T-helper 1 cell treated with Interleukin-12 subunit alpha and Interleukin-12 subunit beta and Interleukin-4 antibody, amounts not matched to agents 30 μg/mL and 1 μg/mL, for 36 hours (primary cell): ENCODE data around the gene GAREM2.

Source experiments
- H3K27ac Mint-ChIP-seq: one replicate; pipeline ENCODE4 v1.8.0; 2021; ENCODE audit warnings: mild to moderate bottlenecking, mixed read lengths
- H3K27me3 Mint-ChIP-seq: one replicate; pipeline ENCODE4 v1.8.0; 2021; ENCODE audit warnings: low read depth, mixed read lengths
- H3K36me3 Mint-ChIP-seq: one replicate; pipeline ENCODE4 v1.8.0; 2021; ENCODE audit warnings: low read depth, mixed read lengths
- H3K4me1 Mint-ChIP-seq: one replicate; pipeline ENCODE4 v1.8.0; 2021; ENCODE audit warnings: low read depth, mixed read lengths
- H3K4me3 Mint-ChIP-seq: one replicate; pipeline ENCODE4 v1.8.0; 2021; ENCODE audit warnings: mild to moderate bottlenecking, moderate library complexity, mixed read lengths
- H3K9me3 Mint-ChIP-seq: one replicate; pipeline ENCODE4 v1.8.0; 2021; ENCODE audit warnings: mixed read lengths

Gene GAREM2

GRCh38 chr2:26176279-26176615 lies 3.4 kb downstream of the GAREM2 start:
- H3K27me3 Mint-ChIP-seq: peaks cover 63% of the 10 kb centered on the region
- H3K36me3 Mint-ChIP-seq: no peaks in the 10 kb centered on the region
- H3K27ac Mint-ChIP-seq: no peak overlapping the region
- H3K4me3 Mint-ChIP-seq: no peak overlapping the region
- H3K4me1 Mint-ChIP-seq: peaks cover 10% of the 10 kb centered on the region
- no peaks in the 10 kb centered on the region for H3K9me3 Mint-ChIP-seq

DNA sequence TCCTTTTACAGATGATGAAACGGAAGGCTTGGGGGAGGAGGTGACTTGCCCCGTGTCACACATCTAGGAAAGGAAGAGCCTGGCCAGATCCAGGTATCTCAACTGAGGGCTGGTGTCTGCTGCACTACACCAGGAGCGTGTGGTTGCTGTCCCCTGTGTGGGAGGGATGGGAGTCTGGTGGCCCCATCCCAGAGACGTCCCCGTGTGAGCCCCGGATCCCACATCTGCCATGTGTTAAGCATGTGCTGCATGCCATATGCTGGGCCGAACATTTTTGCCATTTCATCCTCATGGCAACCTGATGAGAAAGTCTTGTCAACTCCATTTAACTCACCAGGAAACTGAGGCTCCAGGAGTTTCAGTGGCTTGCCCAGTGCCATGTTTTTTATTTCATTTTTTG lies 4.2 kb downstream of the GAREM2 start:
- H3K27ac Mint-ChIP-seq: no peak overlapping the region
- H3K4me1 Mint-ChIP-seq: peaks cover 8% of the 10 kb centered on the region
- H3K36me3 Mint-ChIP-seq: no peaks in the 10 kb centered on the region
- H3K4me3 Mint-ChIP-seq: no peak overlapping the region
- H3K9me3 Mint-ChIP-seq: no peaks in the 10 kb centered on the region
- peaks cover 60% of the 10 kb centered on the region for H3K27me3 Mint-ChIP-seq

- Mint-ChIP-seq H3K9me3 (no peaks in the 10 kb centered on the region), H3K36me3 (no peaks in the 10 kb centered on the region), H3K27me3 (peaks cover 57% of the 10 kb centered on the region), H3K4me1 (peaks cover 6% of the 10 kb centered on the region), H3K4me3 (no peak overlapping the region), H3K27ac (no peak overlapping the region)
Measured at GRCh38 chr2:26178246-26178645, 5.4 kb downstream of the GAREM2 start.

DNA sequence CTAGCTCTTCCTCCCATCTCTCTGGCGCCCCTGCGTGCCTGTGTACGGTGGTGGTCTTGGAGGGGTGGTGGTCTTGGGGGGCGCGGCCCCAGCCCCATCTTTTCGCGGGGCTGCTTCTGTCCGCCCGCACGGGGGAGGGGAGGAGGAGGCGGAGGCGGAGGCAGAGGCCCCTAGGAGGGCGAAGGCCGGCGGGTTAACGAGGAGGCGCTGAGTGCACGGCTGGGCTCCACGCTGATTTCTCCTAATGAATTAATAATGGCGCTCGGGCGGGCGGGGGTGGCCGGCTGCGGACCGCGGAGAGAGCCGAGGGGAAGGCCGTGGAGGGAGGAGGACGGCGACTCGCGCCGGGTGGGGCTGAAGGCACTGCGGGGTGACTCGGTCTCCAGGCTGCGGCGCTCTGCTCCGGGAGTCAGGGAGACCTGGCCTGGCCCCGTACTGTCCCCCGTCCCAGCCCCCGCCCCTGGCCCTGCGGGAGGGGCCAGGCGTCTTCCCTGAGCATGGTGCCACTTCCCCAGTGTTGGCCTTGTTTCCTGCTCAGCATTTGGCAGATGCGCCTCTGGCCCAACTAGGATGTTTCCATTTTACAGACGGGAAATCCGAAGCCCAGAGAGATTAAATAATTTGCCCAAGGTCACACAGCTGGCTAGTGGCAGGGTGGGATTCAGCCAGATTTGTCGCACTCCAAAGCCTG lies 6.0 kb downstream of the GAREM2 start:
- no peaks in the 10 kb centered on the region for H3K36me3 Mint-ChIP-seq
- peaks cover 60% of the 10 kb centered on the region for H3K27me3 Mint-ChIP-seq
- H3K4me3 Mint-ChIP-seq: no peak overlapping the region
- no peaks in the 10 kb centered on the region for H3K9me3 Mint-ChIP-seq
- peaks cover 8% of the 10 kb centered on the region for H3K4me1 Mint-ChIP-seq
- no peak overlapping the region for H3K27ac Mint-ChIP-seq

GRCh38 chr2:26179446-26179913 lies 6.6 kb downstream of the GAREM2 start:
- Mint-ChIP-seq H3K9me3 (no peaks in the 10 kb centered on the region), H3K27ac (no peak overlapping the region), H3K36me3 (no peaks in the 10 kb centered on the region), H3K27me3 (peaks cover 57% of the 10 kb centered on the region), H3K4me3 (no peak overlapping the region), H3K4me1 (peaks cover 9% of the 10 kb centered on the region)

DNA sequence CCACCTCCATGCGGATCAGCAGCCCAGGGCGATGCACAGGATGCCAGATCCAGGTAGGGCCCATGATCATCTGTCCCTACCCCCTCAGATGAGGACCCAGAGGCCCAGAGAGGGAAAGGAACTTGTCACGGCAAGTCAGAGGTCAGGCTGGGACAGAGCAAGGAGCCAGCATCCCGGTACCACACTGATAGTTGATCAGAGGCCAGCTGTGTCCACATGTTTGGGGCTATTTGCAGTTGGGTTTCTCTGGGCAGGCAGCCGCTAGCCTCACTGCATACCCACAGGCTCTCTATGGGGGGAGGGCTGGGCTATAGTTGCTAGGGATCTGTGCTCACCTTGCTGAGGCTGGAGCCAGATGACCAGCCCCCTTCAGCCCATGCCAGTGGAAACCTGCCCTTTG lies 9.6 kb downstream of the GAREM2 start:
- no peaks in the 10 kb centered on the region for H3K36me3 Mint-ChIP-seq
- no peaks in the 10 kb centered on the region for H3K9me3 Mint-ChIP-seq
- H3K4me1 Mint-ChIP-seq: peaks cover 14% of the 10 kb centered on the region
- H3K4me3 Mint-ChIP-seq: no peak overlapping the region
- H3K27ac Mint-ChIP-seq: no peak overlapping the region
- H3K27me3 Mint-ChIP-seq: peaks cover 34% of the 10 kb centered on the region

DNA sequence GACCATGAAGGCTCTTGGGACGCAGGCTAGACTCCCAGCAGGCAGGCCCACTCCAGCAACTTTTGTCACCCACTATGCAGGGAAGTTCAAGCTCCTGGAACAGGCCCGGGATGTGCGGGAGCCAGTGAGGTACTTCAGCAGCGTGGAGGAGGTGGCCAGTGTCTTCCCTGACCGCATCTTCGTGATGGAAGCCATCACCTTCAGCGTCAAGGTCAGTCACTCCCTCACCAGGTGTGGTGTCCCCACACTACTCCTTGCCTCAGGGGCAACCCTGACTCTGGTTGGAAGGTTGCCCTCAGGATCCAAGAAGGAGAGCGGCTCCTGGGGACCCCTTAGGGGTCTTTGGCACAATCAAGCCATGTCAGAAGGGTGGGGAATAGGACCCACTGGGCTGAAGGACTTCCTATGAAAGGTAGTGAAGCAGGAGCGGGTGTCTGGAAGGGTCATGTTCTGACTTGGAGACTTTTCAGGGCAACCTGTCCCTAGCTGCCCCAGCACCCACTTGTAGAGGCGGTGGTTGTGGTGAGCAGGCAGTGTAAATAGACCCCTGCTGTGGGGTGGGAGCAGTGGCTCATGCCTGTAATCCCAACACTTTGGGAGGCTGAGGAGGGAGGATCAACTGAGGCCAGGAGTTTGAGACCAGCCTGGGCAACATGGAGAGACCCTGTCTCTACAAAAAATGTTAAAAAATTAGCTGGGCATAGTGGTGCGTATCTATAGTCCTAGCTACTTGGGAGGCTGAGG lies 10.2 kb downstream of the GAREM2 start:
- peak overlapping the region; percentile 70 for H3K27ac Mint-ChIP-seq
- no peaks in the 10 kb centered on the region for H3K9me3 Mint-ChIP-seq
- peaks cover 32% of the 10 kb centered on the region for H3K27me3 Mint-ChIP-seq
- peak overlapping the region; percentile 75 for H3K4me3 Mint-ChIP-seq
- peaks cover 14% of the 10 kb centered on the region for H3K4me1 Mint-ChIP-seq
- H3K36me3 Mint-ChIP-seq: no peaks in the 10 kb centered on the region

DNA sequence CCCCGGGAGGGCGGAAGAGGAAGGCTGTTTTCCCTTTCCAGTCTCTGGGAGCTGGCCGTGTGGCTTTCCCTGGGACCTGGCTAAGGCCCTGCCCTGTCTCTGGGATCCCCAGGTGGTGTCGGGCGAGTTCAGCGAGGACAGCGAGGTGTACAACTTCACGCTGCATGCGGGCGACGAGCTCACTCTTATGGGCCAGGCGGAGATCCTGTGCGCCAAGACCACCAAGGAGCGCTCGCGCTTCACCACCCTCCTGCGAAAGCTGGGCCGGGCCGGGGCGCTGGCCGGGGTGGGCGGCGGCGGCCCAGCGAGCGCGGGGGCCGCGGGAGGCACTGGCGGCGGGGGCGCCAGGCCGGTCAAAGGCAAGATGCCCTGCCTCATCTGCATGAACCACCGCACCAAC lies 11.2 kb downstream of the GAREM2 start:
- Mint-ChIP-seq H3K4me1 (peaks cover 13% of the 10 kb centered on the region), H3K27ac (peak overlapping the region; percentile 72), H3K4me3 (peak overlapping the region; percentile 75), H3K27me3 (peaks cover 27% of the 10 kb centered on the region), H3K36me3 (no peaks in the 10 kb centered on the region), H3K9me3 (no peaks in the 10 kb centered on the region)

- peaks cover 23% of the 10 kb centered on the region for H3K27me3 Mint-ChIP-seq
- peaks cover 10% of the 10 kb centered on the region for H3K4me1 Mint-ChIP-seq
- no peaks in the 10 kb centered on the region for H3K9me3 Mint-ChIP-seq
- no peak overlapping the region for H3K27ac Mint-ChIP-seq
- H3K4me3 Mint-ChIP-seq: peak overlapping the region; percentile 57
- no peaks in the 10 kb centered on the region for H3K36me3 Mint-ChIP-seq
Measured at GRCh38 chr2:26184555-26185303, 11.8 kb downstream of the GAREM2 start.

DNA sequence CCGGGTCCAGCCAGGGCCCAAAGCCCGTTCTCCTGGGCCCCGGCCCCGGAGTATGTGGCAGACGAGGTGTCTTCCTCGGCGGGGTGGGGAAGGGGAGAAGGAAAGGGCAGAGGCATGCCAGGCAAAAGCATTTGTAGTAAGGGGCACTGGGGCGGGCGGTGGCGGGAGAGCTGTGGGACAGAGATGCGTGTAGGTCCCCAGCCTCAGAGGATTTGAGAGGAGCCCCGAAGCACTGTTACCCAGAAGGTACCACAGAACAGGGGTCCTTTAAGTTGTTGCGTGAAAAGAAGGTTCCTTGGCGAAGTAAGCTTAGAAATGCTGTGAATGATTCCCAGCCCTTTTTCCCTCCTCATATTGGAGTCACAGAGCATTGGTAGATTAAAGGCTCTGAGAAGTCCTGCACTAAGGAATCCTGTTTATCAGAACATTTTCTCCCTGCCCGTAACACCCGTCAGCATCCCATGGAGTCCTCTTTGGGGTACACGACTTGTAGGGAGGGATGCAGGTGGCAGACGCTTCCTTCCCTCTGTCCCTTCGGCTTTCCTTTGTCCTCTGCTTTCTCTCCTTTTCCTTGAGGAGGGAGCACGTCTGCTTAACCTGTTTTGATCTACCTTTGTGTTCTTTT lies 12.5 kb downstream of the GAREM2 start:
- Mint-ChIP-seq H3K36me3 (no peaks in the 10 kb centered on the region), H3K4me1 (peaks cover 8% of the 10 kb centered on the region), H3K27ac (peak overlapping the region; percentile 20), H3K4me3 (peak overlapping the region; percentile 57), H3K9me3 (no peaks in the 10 kb centered on the region), H3K27me3 (peaks cover 18% of the 10 kb centered on the region)

GRCh38 chr2:26185954-26186770 lies 13.3 kb downstream of the GAREM2 start:
- Mint-ChIP-seq H3K27ac (no peak overlapping the region), H3K4me3 (peak overlapping the region; percentile 57), H3K27me3 (peaks cover 11% of the 10 kb centered on the region), H3K36me3 (peaks cover 5% of the 10 kb centered on the region), H3K4me1 (peaks cover 8% of the 10 kb centered on the region), H3K9me3 (no peaks in the 10 kb centered on the region)

DNA sequence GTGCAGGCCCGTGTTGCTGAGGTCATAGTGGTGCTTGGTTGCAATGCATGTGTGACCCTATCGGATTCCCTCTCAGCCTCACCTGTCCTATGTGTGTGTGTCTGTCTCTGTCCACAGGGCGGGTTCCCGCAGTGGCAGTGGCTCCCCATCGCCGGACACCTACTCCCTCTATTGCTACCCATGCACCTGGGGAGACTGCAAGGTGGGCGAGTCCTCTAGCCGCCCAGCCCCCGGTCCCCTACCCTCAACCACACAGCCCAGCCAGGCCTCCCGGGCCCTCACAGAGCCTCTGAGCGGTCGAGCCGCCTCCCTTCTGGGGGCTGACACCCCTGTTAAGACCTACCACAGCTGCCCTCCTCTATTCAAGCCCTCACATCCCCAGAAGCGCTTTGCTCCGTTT lies 14.2 kb downstream of the GAREM2 start:
- Mint-ChIP-seq H3K27ac (no peak overlapping the region), H3K9me3 (no peaks in the 10 kb centered on the region), H3K36me3 (peaks cover 10% of the 10 kb centered on the region), H3K27me3 (peaks cover 4% of the 10 kb centered on the region), H3K4me3 (no peak overlapping the region), H3K4me1 (peaks cover 8% of the 10 kb centered on the region)

DNA sequence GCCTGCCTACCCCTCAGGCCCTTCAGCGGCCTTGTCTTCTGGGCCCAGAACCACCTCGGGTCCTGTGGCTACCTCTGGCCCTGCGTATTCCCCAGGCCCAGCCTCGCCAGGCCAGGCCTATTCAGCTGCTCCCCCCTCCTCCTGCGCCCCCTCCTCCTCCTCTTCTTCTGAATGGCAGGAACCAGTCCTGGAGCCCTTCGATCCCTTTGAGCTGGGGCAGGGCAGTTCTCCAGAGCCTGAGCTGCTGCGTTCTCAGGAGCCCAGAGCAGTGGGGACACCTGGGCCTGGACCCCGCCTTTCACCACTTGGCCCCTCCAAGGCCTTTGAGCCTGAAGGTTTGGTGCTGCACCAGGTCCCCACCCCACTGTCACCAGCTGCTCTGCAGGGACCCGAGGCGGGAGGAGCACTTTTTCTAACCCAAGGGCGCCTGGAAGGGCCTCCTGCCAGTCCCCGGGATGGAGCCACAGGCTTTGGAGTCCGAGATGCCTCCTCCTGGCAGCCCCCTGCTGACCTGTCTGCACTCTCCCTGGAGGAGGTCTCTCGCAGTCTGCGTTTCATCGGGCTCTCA lies 14.7 kb downstream of the GAREM2 start:
- Mint-ChIP-seq H3K9me3 (no peaks in the 10 kb centered on the region), H3K27me3 (peaks cover 4% of the 10 kb centered on the region), H3K27ac (no peak overlapping the region), H3K4me1 (peaks cover 8% of the 10 kb centered on the region), H3K36me3 (peaks cover 10% of the 10 kb centered on the region), H3K4me3 (no peak overlapping the region)
